ENCODE results near the gene MFSD12. TPM values are rescaled to one million over a fixed set of nuclear protein-coding genes. Genes with fewer than 3 reads are reported as not detected.
"Not testable (repeated sequence)": the region's sequence is repeated elsewhere in the genome, so short reads cannot be mapped to it uniquely, and the experiment has no call there.

The MFSD12 gene
- total and polyA plus RNA-seq, 4 donors, result 9.5 to 47.7 (median 37.3) TPM

DNA sequence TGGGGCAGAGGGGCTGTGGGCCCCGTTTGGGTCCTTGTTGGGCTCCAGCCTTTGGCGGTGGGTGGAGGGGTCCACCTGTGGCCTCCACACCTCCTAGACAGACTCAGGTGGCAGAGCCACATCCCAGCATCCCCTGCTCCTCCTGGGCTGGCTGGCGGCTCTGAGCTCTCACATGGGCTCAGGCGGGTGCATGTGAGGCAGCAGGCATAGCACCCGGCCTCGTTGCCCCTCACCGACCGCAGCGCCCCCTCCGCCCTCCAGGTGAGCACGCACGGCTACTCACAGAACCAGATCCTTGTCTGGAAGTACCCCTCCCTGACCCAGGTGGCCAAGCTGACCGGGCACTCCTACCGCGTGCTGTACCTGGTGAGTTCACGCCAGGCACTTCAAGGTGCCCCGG lies 24.4 kb downstream of the MFSD12 start:
- H3K4me1 ChIP-seq (ENCODE audit: control insufficient read depth in 1 of 2, insufficient read depth in 2 of 2, low read length in 2 of 2), result no peaks in the 10 kb centered on the region
- no peak overlapping the region for H3K4me3 ChIP-seq (ENCODE audit: low read length in 2 of 2)
- ATAC-seq (ENCODE audit: low FRiP score) (no peak), DNase-seq (no peak)
- H3K9me3 ChIP-seq (ENCODE audit: control insufficient read depth, low read length), result no peaks in the 10 kb centered on the region
- H3K27ac ChIP-seq (ENCODE audit: low read depth in 1 of 2, low read length in 2 of 2), result no peak overlapping the region
- intact Hi-C loops (cut with DNase I), result no loop called here
- 85 to 90% methylated on average over 17 of the region's 17 CpGs for WGBS, 2 donors
- peaks cover 0 to 5% of the 10 kb centered on the region in 2 donors for H3K36me3 ChIP-seq (ENCODE audit: control insufficient read depth in 1 of 2, insufficient read depth in 2 of 2, low read length in 1 of 2)
- no peaks in the 10 kb centered on the region for H3K27me3 ChIP-seq (ENCODE audit: control insufficient read depth in 1 of 2, insufficient read depth in 2 of 2, low read length in 1 of 2)

DNA sequence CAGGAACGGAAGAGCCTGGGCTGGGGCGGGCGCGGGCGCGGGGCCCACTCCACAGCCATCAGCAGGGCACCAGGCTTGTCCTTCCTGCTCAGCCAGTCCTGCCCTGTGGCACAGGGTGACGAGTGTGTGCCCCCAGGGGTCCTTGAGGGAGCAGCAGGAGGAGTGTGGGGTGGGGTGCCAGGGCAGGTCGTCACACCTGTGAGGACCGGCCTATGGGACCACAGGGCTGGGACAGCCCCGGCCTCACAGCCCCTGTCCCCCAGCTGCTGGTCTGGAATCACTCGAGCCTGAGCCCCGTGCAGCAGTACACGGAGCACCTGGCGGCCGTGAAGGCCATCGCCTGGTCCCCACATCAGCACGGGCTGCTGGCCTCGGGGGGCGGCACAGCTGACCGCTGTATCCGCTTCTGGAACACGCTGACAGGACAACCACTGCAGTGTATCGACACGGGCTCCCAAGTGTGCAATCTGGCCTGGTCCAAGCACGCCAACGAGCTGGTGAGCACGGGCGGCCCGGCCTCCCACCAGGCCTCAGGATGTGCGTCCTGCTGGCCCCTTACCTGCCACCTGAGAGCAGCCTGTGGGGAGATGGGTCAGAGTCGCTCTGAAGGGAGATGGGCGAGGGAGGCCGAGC lies 25.1 kb downstream of the MFSD12 start:
- WGBS, 2 donors, result 93 to 94% methylated on average over 26 to 33 of the region's 33 CpGs
- H3K4me1 ChIP-seq (ENCODE audit: control insufficient read depth in 1 of 2, insufficient read depth in 2 of 2, low read length in 2 of 2), result no peaks in the 10 kb centered on the region
- no peak overlapping the region for H3K27ac ChIP-seq (ENCODE audit: low read depth in 1 of 2, low read length in 2 of 2)
- no peaks in the 10 kb centered on the region for H3K27me3 ChIP-seq (ENCODE audit: control insufficient read depth in 1 of 2, insufficient read depth in 2 of 2, low read length in 1 of 2)
- no peak overlapping the region for H3K4me3 ChIP-seq (ENCODE audit: low read length in 2 of 2)
- peaks cover 0 to 5% of the 10 kb centered on the region in 2 donors for H3K36me3 ChIP-seq (ENCODE audit: control insufficient read depth in 1 of 2, insufficient read depth in 2 of 2, low read length in 1 of 2)
- intact Hi-C loops (cut with DNase I), result no loop called here
- no peaks in the 10 kb centered on the region for H3K9me3 ChIP-seq (ENCODE audit: control insufficient read depth, low read length)
- DNase-seq, result no peak
- ATAC-seq (ENCODE audit: low FRiP score), result no peak

DNA sequence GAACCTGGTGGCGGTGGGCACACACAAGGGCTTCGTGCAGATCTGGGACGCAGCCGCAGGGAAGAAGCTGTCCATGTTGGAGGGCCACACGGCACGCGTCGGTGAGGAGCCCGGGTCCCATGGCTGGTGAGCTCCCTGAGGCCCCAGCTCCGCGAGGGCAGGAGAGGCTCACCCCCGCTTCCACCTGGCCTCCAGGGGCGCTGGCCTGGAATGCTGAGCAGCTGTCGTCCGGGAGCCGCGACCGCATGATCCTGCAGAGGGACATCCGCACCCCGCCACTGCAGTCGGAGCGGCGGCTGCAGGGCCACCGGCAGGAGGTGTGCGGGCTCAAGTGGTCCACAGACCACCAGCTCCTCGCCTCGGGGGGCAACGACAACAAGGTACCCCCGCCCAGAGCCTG lies 25.7 kb downstream of the MFSD12 start:
- peaks cover 0 to 5% of the 10 kb centered on the region in 2 donors for H3K36me3 ChIP-seq (ENCODE audit: control insufficient read depth in 1 of 2, insufficient read depth in 2 of 2, low read length in 1 of 2)
- intact Hi-C loops (cut with DNase I), result no loop called here
- no peak overlapping the region for H3K27ac ChIP-seq (ENCODE audit: low read depth in 1 of 2, low read length in 2 of 2)
- WGBS, 2 donors, result 91 to 93% methylated on average over 26 to 29 of the region's 29 CpGs
- H3K9me3 ChIP-seq (ENCODE audit: control insufficient read depth, low read length), result no peaks in the 10 kb centered on the region
- no peaks in the 10 kb centered on the region for H3K27me3 ChIP-seq (ENCODE audit: control insufficient read depth in 1 of 2, insufficient read depth in 2 of 2, low read length in 1 of 2)
- no peaks in the 10 kb centered on the region for H3K4me1 ChIP-seq (ENCODE audit: control insufficient read depth in 1 of 2, insufficient read depth in 2 of 2, low read length in 2 of 2)
- ATAC-seq (ENCODE audit: low FRiP score) (no peak), DNase-seq (no peak)
- no peak overlapping the region for H3K4me3 ChIP-seq (ENCODE audit: low read length in 2 of 2)

DNA sequence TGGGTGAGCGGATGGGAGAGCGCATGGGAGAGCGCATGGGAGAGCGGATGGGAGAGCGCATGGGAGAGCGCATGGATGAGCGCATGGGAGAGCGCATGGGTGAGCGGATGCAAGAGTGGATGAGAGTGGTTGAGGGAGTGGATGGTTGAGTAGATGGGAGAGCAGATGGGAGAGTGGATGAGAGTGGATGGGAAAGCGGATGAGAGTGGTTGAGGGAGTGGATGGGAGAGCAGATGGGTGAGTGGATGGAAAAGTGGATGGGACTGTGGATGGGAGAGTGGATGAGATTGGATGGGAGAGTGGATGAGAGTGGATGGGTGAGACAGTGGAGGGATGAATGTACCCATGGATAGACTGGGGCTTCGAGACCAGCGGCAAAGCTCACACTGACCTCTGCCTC lies 27.0 kb downstream of the MFSD12 start:
- WGBS, 2 donors, result 97% methylated on average over 12 of the region's 12 CpGs
- Histone ChIP-seq H3K4me3 (ENCODE audit: low read length in 2 of 2) (no peak overlapping the region), H3K27ac (ENCODE audit: low read depth in 1 of 2, low read length in 2 of 2) (no peak overlapping the region), H3K4me1 (ENCODE audit: control insufficient read depth in 1 of 2, insufficient read depth in 2 of 2, low read length in 2 of 2) (no peaks in the 10 kb centered on the region), H3K36me3 (ENCODE audit: control insufficient read depth in 1 of 2, insufficient read depth in 2 of 2, low read length in 1 of 2) (peaks cover 0 to 5% of the 10 kb centered on the region in 2 donors), H3K9me3 (ENCODE audit: control insufficient read depth, low read length) (no peaks in the 10 kb centered on the region), H3K27me3 (ENCODE audit: control insufficient read depth in 1 of 2, insufficient read depth in 2 of 2, low read length in 1 of 2) (no peaks in the 10 kb centered on the region)
- ATAC-seq (ENCODE audit: low FRiP score), result no peak
- no peak for DNase-seq
- intact Hi-C loops (cut with DNase I), result no loop called here

DNA sequence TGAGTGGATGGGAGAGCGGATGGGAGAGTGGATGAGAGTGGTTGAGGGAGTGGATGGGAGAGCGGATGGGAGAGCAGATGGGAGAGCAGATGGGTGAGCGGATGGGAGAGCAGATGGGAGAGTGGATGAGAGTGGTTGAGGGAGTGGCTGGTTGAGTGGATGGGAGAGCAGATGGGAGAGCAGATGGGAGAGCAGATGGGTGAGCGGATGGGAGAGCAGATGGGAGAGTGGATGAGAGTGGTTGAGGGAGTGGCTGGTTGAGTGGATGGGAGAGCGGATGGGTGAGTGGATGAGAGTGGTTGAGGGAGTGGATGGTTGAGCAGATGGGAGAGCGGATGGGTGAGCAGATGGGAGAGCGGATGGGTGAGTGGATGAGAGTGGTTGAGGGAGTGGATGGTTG lies 28.1 kb downstream of the MFSD12 start:
- 99 to 100% methylated on average over 7 of the region's 7 CpGs for WGBS, 2 donors
- H3K36me3 ChIP-seq (ENCODE audit: control insufficient read depth in 1 of 2, insufficient read depth in 2 of 2, low read length in 1 of 2); H3K9me3 ChIP-seq (ENCODE audit: control insufficient read depth, low read length); intact Hi-C loops (cut with DNase I); H3K4me1 ChIP-seq (ENCODE audit: control insufficient read depth in 1 of 2, insufficient read depth in 2 of 2, low read length in 2 of 2); ATAC-seq (ENCODE audit: low FRiP score); H3K27ac ChIP-seq (ENCODE audit: low read depth in 1 of 2, low read length in 2 of 2); H3K27me3 ChIP-seq (ENCODE audit: control insufficient read depth in 1 of 2, insufficient read depth in 2 of 2, low read length in 1 of 2); DNase-seq; H3K4me3 ChIP-seq (ENCODE audit: low read length in 2 of 2): not testable (repeated sequence)

DNA sequence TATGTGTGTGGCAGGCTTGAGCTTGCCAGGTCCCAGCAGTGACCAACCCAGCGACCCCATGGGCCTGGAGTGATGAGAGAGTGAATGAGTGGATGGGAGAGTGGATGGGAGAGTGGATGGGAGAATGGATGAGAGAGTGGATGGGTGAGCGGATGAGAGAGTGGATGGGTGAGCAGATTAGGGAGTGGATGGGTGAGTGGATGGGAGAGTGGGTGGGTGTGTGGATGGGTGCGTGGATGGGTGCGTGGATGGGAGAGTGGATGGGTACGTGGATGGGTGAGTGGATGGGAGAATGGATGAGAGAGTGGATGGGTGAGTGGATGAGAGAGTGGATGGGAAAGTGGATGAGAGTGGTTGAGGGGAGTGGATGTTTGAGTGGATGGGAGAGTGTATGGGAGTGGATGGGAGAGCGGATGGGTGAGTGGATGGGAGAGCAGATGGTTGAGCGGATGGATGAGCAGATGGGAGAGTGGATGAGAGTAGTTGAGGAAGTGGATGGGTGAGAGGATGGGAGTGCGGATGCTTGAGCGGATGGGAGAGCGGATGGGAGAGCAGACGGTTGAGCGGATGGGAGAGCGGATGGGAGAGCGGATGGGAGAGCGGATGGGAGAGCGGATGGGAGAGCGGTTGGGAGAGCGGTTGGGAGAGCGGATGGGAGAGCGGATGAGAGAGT lies 28.7 kb downstream of the MFSD12 start:
- H3K27me3 ChIP-seq (ENCODE audit: control insufficient read depth in 1 of 2, insufficient read depth in 2 of 2, low read length in 1 of 2), result no peaks in the 10 kb centered on the region
- no peak overlapping the region for H3K4me3 ChIP-seq (ENCODE audit: low read length in 2 of 2)
- intact Hi-C loops (cut with DNase I), result no loop called here
- ATAC-seq (ENCODE audit: low FRiP score) (no peak), DNase-seq (no peak)
- no peaks in the 10 kb centered on the region for H3K9me3 ChIP-seq (ENCODE audit: control insufficient read depth, low read length)
- peaks cover 0 to 5% of the 10 kb centered on the region in 2 donors for H3K36me3 ChIP-seq (ENCODE audit: control insufficient read depth in 1 of 2, insufficient read depth in 2 of 2, low read length in 1 of 2)
- H3K4me1 ChIP-seq (ENCODE audit: control insufficient read depth in 1 of 2, insufficient read depth in 2 of 2, low read length in 2 of 2), result no peaks in the 10 kb centered on the region
- no peak overlapping the region for H3K27ac ChIP-seq (ENCODE audit: low read depth in 1 of 2, low read length in 2 of 2)
- WGBS, 2 donors, result 93 to 97% methylated on average over 20 of the region's 20 CpGs

DNA sequence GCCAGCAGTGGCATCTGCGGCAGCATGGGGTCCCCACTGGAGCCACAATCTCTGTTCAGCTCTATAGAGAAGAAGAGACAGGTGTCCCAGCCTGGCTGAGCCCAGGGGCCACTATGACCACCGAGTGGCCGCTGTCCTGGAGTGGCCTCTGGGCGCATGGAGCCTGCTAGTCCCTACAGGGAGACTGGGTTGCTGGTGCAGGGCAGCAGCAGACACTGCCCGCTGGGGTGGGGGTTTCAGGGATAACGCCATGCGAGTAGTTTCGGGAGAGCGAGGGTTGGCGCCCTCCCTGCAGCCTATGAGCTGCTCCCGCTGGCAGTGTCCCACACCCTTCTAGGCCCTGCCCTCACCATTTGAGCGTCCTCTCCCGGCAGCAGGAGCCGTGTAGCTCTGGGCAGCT lies 29.3 kb downstream of the MFSD12 start:
- H3K27me3 ChIP-seq (ENCODE audit: control insufficient read depth in 1 of 2, insufficient read depth in 2 of 2, low read length in 1 of 2), result no peaks in the 10 kb centered on the region
- H3K36me3 ChIP-seq (ENCODE audit: control insufficient read depth in 1 of 2, insufficient read depth in 2 of 2, low read length in 1 of 2), result peaks cover 0 to 5% of the 10 kb centered on the region in 2 donors
- H3K9me3 ChIP-seq (ENCODE audit: control insufficient read depth, low read length), result no peaks in the 10 kb centered on the region
- intact Hi-C loops (cut with DNase I), result no loop called here
- 98 to 99% methylated on average over 14 of the region's 14 CpGs for WGBS, 2 donors
- no peak for ATAC-seq (ENCODE audit: low FRiP score)
- no peak for DNase-seq
- H3K4me1 ChIP-seq (ENCODE audit: control insufficient read depth in 1 of 2, insufficient read depth in 2 of 2, low read length in 2 of 2), result no peaks in the 10 kb centered on the region
- no peak overlapping the region for H3K4me3 ChIP-seq (ENCODE audit: low read length in 2 of 2)
- H3K27ac ChIP-seq (ENCODE audit: low read depth in 1 of 2, low read length in 2 of 2), result no peak overlapping the region

DNA sequence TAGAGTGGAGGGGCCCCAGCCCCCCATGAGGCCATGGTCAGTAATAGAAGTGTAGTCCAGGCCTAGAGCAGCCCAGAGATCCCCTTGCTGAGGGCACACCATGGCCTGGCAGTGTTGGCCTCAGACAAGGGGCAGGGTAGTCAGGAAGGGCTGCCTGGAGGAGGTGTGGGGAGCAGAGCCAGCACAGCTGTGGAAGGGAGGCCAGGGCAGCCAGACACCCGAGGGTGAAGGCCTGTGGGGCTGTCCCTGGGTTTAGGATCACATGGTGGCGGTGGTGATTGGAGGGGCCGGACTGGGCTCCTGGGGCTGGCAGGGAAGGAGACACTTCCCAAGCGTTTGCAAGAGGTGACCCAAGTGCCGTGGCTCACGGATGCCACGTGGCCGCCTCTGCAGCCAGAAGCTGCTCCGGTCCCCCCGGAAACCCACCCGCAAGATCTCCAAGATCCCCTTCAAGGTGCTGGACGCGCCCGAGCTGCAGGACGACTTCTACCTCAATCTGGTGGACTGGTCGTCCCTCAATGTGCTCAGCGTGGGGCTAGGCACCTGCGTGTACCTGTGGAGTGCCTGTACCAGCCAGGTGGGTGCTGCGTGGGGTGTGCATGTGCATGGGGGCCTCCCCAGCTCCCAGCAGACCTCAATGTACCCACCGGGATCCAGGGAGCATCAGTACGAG lies 30.0 kb downstream of the MFSD12 start:
- Histone ChIP-seq H3K4me1 (ENCODE audit: control insufficient read depth in 1 of 2, insufficient read depth in 2 of 2, low read length in 2 of 2) (no peaks in the 10 kb centered on the region), H3K27me3 (ENCODE audit: control insufficient read depth in 1 of 2, insufficient read depth in 2 of 2, low read length in 1 of 2) (no peaks in the 10 kb centered on the region), H3K36me3 (ENCODE audit: control insufficient read depth in 1 of 2, insufficient read depth in 2 of 2, low read length in 1 of 2) (peaks cover 0 to 5% of the 10 kb centered on the region in 2 donors), H3K9me3 (ENCODE audit: control insufficient read depth, low read length) (no peaks in the 10 kb centered on the region), H3K27ac (ENCODE audit: low read depth in 1 of 2, low read length in 2 of 2) (no peak overlapping the region), H3K4me3 (ENCODE audit: low read length in 2 of 2) (no peak overlapping the region)
- no peak for DNase-seq
- intact Hi-C loops (cut with DNase I), result no loop called here
- 92 to 96% methylated on average over 20 to 21 of the region's 21 CpGs for WGBS, 2 donors
- ATAC-seq (ENCODE audit: low FRiP score), result no peak

Measured in aorta (tissue), 5 donors.